Measurements from ENCODE around the gene TPRX1.
"Not testable (repeated sequence)": the region's sequence is repeated elsewhere in the genome, so short reads cannot be mapped to it uniquely, and the experiment has no call there.

Gene TPRX1

DNA sequence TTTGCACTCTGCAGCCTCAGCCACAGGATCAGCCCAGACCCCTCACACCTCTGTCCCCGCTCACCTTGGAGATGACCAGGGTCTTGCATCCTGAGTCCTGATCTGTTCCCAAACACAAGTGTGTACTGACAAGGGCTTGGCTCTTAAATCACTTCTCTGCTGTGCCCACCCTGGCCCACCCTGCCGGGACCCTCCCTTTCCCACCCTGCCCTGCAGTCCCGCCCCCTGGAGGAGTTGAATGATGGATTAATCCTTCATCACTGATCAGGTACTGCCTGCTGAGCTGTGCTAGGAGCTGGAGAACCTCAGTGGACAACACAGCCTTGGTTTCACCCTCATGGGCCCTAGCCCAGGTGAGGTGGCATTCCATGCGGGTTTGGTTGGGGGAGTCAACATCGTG lies at the start of gene TPRX1:
Gene TPRX1, minus strand, starts transcription at position 101 of the 400 bp plus-strand sequence. Its CDS starts 12 bp downstream, at position 89.
- peak; percentile 51 for FAIRE-seq
- not testable (repeated sequence) for DNase-seq (ENCODE audit: insufficient read length, low spot score)

DNA sequence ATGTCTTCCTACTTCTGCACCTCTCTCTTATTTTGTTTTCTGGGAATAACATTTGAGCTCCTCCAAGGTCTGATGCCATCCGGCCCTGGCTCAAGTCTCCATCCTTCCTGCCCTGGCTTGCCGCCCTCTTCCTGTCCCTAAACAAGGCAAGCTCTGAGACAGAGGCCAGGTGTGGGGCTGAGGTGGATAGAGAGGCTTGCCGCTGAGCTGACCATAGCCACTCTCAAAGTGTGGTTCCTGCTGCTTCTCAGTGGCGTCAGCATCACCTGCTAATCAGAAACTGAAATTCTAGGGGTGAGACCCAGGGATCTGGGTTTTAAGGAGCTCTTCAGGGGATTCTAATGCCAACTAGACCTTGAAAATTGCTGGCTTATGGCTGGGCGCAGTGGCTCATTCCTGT lies 48.7 kb upstream of the TPRX1 start:
- DNase-seq (ENCODE audit: insufficient read length, low spot score) (no peak), FAIRE-seq (no peak)

- no peak for DNase-seq (ENCODE audit: insufficient read length, low spot score)
- no peak for FAIRE-seq
Measured at GRCh38 chr19:47848823-47849473, 44.6 kb upstream of the TPRX1 start.

DNA sequence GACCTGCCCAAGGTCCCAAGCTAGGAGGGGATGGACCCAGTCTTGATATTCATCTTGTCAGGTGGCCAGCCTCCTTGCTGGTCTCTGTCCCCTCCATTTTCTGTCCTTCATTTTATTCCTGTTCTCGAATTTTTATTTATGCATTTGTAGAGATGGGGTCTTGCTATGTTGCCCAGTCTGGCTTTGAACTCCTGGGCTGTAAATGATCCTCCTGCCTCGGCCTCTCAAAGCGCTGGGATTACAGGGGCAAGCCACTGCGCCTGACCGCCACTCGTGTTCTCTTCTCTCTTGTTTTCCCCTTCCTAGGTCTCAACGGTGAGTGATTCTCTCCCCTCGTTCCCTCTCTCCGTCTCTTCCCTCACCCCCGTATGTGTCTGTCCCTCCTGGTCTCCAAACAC lies 44.1 kb upstream of the TPRX1 start:
- no peak for FAIRE-seq
- DNase-seq (ENCODE audit: insufficient read length, low spot score): no peak

DNA sequence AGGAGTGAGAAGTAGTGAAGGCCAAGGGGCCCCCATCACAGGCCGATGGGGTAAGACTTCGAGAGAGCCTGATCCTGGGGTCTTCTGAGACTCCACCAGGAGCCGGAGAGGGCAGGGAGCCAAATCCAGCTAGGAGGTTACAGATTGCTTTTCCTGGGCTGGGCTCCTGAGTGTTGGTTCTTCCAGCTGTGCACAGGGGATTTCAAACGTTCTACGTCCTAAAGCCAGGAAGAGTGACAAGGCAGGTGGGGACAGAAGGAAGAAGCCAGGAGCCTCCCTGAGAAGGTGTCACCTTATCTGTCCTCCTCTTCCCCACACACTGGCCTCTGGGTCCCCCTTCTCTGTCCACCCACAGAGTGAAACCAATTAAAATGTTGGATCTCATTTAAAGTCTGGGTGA lies 38.6 kb upstream of the TPRX1 start:
- DNase-seq (ENCODE audit: insufficient read length, low spot score) (no peak), FAIRE-seq (no peak)

DNA sequence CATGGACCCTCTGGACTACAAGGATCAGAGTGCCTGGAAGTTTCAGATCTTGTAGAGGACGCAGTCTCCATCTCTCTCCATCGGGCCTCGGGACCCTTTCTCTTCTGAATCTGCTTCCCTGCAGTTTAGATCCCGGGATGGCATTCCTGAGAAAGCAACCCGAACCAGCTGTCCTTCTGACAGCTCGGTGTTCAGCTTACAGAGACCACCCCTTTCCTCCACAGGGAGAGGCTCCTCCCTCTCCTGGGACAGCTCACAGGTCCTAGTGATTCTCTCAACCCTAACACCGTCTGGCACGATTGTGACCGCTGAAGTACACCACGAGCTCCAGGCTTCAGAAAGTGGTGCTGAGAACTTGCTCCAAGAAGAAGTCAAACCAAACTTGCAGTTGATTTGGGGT lies 35.6 kb upstream of the TPRX1 start:
- no peak for DNase-seq (ENCODE audit: insufficient read length, low spot score)
- no peak for FAIRE-seq

DNA sequence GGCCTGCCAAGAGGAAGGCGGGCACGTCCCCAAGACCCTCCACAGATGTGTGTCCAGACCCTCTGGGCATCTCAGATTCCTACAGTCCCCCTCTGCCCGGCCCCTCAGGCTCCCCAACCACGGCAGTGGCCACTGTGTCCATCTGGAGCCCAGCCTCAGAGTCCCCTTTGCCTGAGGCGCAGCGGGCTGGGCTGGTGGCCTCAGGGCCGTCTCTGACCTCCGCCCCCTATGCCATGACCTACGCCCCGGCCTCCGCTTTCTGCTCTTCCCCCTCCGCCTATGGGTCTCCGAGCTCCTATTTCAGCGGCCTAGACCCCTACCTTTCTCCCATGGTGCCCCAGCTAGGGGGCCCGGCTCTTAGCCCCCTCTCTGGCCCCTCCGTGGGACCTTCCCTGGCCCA lies 35.1 kb upstream of the TPRX1 start:
- no peak for FAIRE-seq
- no peak for DNase-seq (ENCODE audit: insufficient read length, low spot score)

GRCh38 chr19:47836038-47836437 lies 31.7 kb upstream of the TPRX1 start:
- DNase-seq (ENCODE audit: insufficient read length, low spot score): no peak
- no peak for FAIRE-seq

DNA sequence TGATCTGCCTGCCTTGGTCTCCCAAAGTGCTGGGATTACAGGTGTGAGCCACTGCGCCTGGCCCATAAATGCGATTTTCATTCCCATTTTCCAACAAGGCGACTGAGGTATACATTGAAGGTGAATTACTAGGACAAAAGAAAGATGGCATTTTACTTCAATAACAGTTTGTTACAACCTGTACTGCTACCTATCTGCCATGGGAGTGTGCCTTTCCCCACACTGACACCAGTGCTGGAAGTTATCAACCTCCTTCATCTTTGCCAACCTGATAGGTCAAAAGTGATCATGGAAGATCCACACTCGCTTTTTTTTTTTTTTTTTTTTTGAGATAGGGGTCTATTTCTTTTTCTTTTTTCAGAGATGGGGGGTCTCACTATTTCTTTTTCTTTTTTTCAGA lies 28.4 kb upstream of the TPRX1 start:
- FAIRE-seq (no peak), DNase-seq (ENCODE audit: insufficient read length, low spot score) (no peak)

DNA sequence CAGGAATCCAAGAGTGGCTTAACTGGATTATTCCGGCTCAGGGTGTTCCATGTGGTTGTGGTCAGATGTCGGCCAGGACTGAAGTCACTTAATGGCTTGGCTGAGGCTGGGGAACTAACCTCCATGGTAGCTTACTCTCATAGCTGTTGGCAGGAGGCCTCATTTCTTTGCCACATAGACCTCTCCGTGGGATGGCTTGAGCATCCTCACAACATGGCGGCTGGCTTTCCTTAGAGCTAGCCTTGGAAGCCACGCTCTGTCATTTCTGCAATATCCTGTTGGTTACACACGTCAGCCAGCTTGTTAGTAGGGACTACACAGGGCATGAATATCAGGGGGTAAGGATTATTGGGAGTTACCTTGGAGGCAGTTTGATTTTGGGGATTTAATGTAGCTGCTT lies 22.4 kb upstream of the TPRX1 start:
- no peak for FAIRE-seq

GRCh38 chr19:47824396-47824795 lies 20.0 kb upstream of the TPRX1 start:
- DNase-seq (ENCODE audit: insufficient read length, low spot score): no peak
- no peak for FAIRE-seq

More for the DNA sequence above, 22.4 kb upstream of the TPRX1 start:
- no peak for DNase-seq (ENCODE audit: insufficient read length, low spot score)

DNA sequence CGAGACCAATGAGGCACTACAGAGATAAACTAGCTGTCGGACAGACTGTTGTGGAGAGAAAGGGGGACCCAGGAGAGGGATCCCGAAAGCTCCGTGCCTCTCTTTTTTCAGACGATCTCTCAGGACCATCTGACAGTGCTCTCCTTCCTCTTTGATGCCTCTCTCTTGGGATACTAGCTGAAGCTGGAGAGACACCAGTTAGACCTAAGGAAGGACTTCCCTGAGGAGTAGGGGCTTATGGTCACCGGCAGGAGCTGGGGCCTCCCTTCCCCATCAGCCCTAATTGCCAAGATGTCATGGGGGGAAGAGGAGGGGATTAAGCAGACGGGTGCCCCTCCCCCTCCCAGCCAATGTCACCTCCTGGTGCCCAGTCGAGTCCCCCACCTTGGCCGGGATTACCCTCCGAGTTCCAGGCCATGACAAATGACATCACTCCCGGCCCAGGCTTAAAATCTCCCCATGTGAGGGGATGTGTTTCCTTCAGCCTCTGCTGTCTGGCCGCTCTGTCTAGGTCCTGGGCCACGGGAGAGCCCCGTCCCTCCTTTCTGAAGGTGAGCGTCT lies 17.2 kb upstream of the TPRX1 start, which contains the start of gene CRX:
Gene CRX, plus strand, starts transcription at position 478 of the 561 bp plus-strand sequence. CDS start 12,507 bp downstream, outside the sequence.
- DNase-seq (ENCODE audit: insufficient read length, low spot score) (no peak), FAIRE-seq (no peak)

DNA sequence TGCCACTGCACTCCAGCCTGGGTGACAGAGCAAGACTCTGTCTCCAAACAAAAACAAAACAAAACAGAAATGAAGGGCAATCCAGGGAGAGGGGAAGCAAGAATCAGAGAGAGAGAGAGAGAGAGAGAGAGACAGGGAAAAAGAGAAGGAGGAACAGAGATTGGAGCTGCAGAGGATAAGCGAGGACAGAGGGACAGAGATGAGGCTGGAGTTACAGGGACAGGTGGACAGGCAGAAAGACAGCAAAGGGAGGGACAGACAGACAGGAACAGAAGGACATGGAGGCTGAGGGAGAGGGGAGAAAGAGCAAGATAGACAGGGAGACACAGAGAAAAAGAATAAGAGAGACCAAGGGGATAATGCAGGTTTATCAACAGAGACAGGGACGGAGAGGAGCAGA lies 16.1 kb upstream of the TPRX1 start:
- no peak for FAIRE-seq
- DNase-seq (ENCODE audit: insufficient read length, low spot score): no peak

- DNase-seq (ENCODE audit: insufficient read length, low spot score) (no peak), FAIRE-seq (no peak)
Measured at GRCh38 chr19:47819858-47820257, 15.5 kb upstream of the TPRX1 start.

GRCh38 chr19:47818221-47818620 lies 13.9 kb upstream of the TPRX1 start:
- not testable (repeated sequence) for FAIRE-seq; DNase-seq (ENCODE audit: insufficient read length, low spot score)

DNA sequence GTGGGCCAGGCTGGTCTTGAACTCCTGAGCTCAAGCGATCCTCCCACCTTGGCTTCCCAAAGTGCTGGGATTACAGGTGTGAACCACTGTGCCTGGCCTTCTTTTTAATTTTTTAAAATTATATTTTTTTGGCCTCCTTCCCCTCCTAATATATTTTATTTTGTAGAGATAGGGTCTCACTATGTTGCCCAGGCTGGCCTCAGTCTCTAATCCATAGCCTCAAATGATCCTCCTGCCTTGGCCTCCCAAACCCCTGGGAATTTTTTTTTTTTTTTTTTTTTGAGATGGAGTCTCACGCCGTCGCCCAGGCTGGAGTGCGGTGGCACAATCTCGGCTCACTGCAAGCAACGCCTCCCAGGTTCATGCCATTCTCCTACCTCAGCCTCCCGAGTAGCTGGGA lies 11.9 kb upstream of the TPRX1 start:
- not testable (repeated sequence) for FAIRE-seq; DNase-seq (ENCODE audit: insufficient read length, low spot score)

- DNase-seq (ENCODE audit: insufficient read length, low spot score): no peak
- FAIRE-seq: no peak
Measured at GRCh38 chr19:47813995-47814328, 9.6 kb upstream of the TPRX1 start.

GRCh38 chr19:47813304-47813994 lies 9.1 kb upstream of the TPRX1 start:
- FAIRE-seq (no peak), DNase-seq (ENCODE audit: insufficient read length, low spot score) (peak; percentile 88)

DNA sequence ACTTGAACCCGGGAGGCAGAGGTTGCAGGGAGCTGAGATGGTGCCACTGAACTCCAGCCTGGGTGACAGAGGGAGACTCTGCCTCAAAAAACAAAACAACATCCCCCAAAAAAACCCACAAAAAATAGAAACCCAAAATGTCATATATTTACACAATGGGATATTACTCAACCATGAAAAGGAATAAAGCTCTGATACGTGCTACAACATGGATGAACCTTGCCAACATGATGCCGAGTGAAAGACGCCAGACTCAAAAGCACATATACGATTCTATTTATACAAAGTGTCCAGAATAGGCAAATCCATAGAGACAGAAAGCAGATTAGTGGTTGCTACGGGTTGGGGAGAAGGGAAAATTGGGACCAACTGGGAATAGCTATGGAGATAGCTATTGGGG lies 2.1 kb upstream of the TPRX1 start:
- DNase-seq (ENCODE audit: insufficient read length, low spot score) (no peak), FAIRE-seq (no peak)

DNA sequence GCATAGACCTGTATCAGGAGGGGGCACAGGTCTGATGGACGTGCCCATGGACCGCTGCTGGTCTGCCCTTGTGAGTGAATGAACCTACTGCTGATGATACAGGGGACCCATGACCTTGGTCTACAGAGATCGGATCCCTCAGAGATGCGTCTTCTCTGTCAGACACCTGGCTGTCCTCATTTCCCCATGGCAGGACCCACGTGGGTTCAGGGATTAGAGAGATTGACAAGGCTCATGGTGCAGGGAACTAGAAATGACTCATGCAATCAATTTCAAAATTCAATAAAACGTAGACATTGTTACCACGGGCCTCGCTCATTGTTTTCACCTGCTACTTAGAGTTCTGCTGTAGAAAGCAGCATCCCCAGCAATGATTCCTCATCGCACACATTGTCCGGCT lies 962 bp upstream of the TPRX1 start:
- DNase-seq (ENCODE audit: insufficient read length, low spot score): no peak
- FAIRE-seq: peak; percentile 20

- FAIRE-seq; DNase-seq (ENCODE audit: insufficient read length, low spot score): not testable (repeated sequence)
Measured at GRCh38 chr19:47803671-47804070, 680 bp downstream of the TPRX1 start.

DNA sequence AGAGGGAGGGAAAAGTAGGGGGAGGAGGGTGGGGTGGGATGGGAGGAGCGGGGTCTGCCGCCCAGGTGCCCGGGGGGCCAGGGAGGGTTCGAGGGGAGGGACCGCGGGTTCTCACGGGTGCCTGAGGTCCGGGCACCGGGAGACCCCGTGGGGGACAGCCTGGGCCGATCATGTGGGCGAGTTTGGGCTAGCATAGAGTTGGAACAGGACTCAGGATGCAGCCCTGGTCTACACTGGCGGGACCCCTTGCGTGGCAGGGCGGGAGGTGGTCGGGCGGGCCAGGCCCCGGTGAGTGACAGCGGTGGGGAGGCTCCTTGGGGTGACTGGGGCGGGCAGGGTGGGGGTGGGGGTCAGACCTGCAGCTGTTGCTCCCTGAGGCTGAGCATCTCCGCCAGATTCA lies 1.2 kb downstream of the TPRX1 start:
- DNase-seq (ENCODE audit: insufficient read length, low spot score); FAIRE-seq: not testable (repeated sequence)
